PC-9 (cell line): ENCODE results near the gene EMSY. TPM values are rescaled to one million over a fixed set of nuclear protein-coding genes. Genes with fewer than 3 reads are reported as not detected.

Experiments
- BruUV-seq: library from RNA; stranded (reverse); fragments of 400-500 nt; replicated peaks from 2 replicates; lab custom pipeline; 2021; lab: Mats Ljungman, UMichigan
- CTCF ChIA-PET: fragments of 300-600 bp; sonication (Branson Sonifier 250); formaldehyde crosslinking; loops from one replicate; lab custom pipeline; 2022; ENCODE audit warnings: antibody characterized with exemption; lab: Charles Lee
- POLR2A ChIA-PET: fragments of 300-600 bp; sonication (Branson Sonifier 250); formaldehyde crosslinking; loops from one replicate; lab custom pipeline; 2022; ENCODE audit warnings: antibody characterized with exemption; ENCODE audit not compliant: unreplicated experiment; lab: Charles Lee
- DNase-seq, 2 experiments: peaks; one replicate each; pipeline versions ENCODE4 v3.0.0 to v3.0.0-alpha.2; 2015 to 2022; ENCODE audit warnings: mixed read lengths in 1 of 2
- H2AFZ ChIP-seq: fragments of 200-600 bp; sonication (generic); 2 replicates; pipeline ENCODE4 v1.8.1; 2017; ENCODE audit warnings: antibody characterized with exemption
- H3F3A ChIP-seq: fragments of 200-600 bp; sonication (generic); 2 replicates; pipeline ENCODE4 v1.8.1; 2017; ENCODE audit warnings: antibody characterized with exemption, mild to moderate bottlenecking, low read depth; ENCODE audit not compliant: insufficient read depth
- H3K27ac ChIP-seq: fragments of 200-600 bp; sonication (generic); 2 replicates; pipeline ENCODE4 v1.6.1; 2016; ENCODE audit warnings: mixed run types
- H3K27me3 ChIP-seq: fragments of 200-600 bp; sonication (generic); 2 replicates; pipeline ENCODE4 v1.6.1; 2016; ENCODE audit warnings: low read depth, mixed run types; ENCODE audit not compliant: insufficient read depth
- H3K36me3 ChIP-seq: fragments of 200-600 bp; sonication (generic); 2 replicates; pipeline ENCODE4 v1.6.1; 2016; ENCODE audit warnings: low read depth, mixed run types
- H3K4me1 ChIP-seq: fragments of 200-600 bp; sonication (generic); replicated peaks from 2 replicates; pipeline ENCODE4 v1.6.1; 2016; ENCODE audit warnings: mixed run types; ENCODE audit not compliant: insufficient read depth
- H3K4me2 ChIP-seq: fragments of 200-600 bp; sonication (generic); 2 replicates; pipeline ENCODE4 v1.6.1; 2017; ENCODE audit warnings: mixed run types
- H3K4me3 ChIP-seq: fragments of 200-600 bp; sonication (generic); 2 replicates; pipeline ENCODE4 v1.6.1; 2016; ENCODE audit warnings: mixed run types
- H3K79me2 ChIP-seq: fragments of 200-600 bp; sonication (generic); 2 replicates; pipeline ENCODE4 v1.6.1; 2017; ENCODE audit warnings: low read depth, mixed run types
- H3K9me2 ChIP-seq: fragments of 200-600 bp; sonication (generic); 2 replicates; pipeline ENCODE4 v1.8.1; 2017; ENCODE audit warnings: mild to moderate bottlenecking; ENCODE audit not compliant: insufficient read depth
- H3K9me3 ChIP-seq: fragments of 200-600 bp; sonication (generic); 2 replicates; pipeline ENCODE4 v1.8.1; 2016; ENCODE audit warnings: low read depth; ENCODE audit not compliant: insufficient read depth
- H4K20me1 ChIP-seq: fragments of 200-600 bp; sonication (generic); 2 replicates; pipeline ENCODE4 v1.8.1; 2017; ENCODE audit not compliant: insufficient read depth
- EZH2 ChIP-seq: fragments of 200-600 bp; sonication (generic); IDR thresholded peaks from 2 replicates; pipeline ENCODE4 v1.8.0; 2017; ENCODE audit warnings: antibody characterized with exemption, low read depth
- intact Hi-C: fragments of 100-400 bp; cut with micrococcal nuclease; formaldehyde crosslinking; loops from one replicate; pipeline ENCODE4 v1.10.0; 2022; ENCODE audit not compliant: unreplicated experiment
- total RNA-seq: library from RNA; stranded (reverse); gene quantifications from 2 replicates; pipeline ENCODE4 v1.2.3, GENCODE V29; 2021
- TF ChIP-seq, protein P1 (sequence below): fragments of 200-600 bp; sonication (generic); conservative IDR thresholded peaks from 2 replicates; pipeline ENCODE4 v1.6.1; 2017; ENCODE audit warnings: mixed run types, antibody characterized with exemption, mild to moderate bottlenecking, moderate library complexity

EMSY gene
- total RNA-seq, 1 experiment from 2014 or later: 37.4 TPM

DNA sequence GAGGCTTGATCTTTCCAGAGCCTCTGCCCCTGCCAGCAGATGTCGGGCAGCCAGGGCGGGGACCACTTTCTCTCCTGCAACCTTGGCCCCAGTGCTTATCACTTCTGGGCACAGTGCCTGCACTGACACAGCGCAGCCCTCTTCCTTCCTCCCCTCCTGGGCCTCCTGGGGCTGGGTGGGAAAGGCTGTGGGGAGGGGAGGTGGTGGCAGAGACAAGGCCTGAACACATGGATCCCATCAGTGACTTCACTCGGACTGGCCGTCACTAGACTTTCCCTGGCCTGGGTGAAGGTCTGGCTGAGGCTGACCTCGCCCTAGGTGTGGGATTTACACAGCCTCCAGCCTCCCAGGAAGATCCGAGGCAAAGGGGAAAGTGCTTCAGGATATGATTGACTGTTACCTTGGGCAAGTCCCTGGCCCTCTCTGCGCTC lies 157.6 kb downstream of the EMSY start:
- H3K9me3 ChIP-seq: no peaks in the 10 kb centered on the region
- no peak overlapping the region for H2AFZ ChIP-seq
- no peaks in the 10 kb centered on the region for H4K20me1 ChIP-seq
- no peak overlapping the region for H3K27ac ChIP-seq
- H3F3A ChIP-seq: no peaks in the 10 kb centered on the region
- H3K36me3 ChIP-seq: no peaks in the 10 kb centered on the region
- DNase-seq: no peak
- H3K79me2 ChIP-seq: no peaks in the 10 kb centered on the region
- H3K4me1 ChIP-seq: no peaks in the 10 kb centered on the region
- no TSS peak for BruUV-seq
- ChIA-PET POLR2A (no interaction called here), CTCF (no interaction called here)
- TF ChIP-seq EZH2: no peak
- TF ChIP-seq, protein P1, sequence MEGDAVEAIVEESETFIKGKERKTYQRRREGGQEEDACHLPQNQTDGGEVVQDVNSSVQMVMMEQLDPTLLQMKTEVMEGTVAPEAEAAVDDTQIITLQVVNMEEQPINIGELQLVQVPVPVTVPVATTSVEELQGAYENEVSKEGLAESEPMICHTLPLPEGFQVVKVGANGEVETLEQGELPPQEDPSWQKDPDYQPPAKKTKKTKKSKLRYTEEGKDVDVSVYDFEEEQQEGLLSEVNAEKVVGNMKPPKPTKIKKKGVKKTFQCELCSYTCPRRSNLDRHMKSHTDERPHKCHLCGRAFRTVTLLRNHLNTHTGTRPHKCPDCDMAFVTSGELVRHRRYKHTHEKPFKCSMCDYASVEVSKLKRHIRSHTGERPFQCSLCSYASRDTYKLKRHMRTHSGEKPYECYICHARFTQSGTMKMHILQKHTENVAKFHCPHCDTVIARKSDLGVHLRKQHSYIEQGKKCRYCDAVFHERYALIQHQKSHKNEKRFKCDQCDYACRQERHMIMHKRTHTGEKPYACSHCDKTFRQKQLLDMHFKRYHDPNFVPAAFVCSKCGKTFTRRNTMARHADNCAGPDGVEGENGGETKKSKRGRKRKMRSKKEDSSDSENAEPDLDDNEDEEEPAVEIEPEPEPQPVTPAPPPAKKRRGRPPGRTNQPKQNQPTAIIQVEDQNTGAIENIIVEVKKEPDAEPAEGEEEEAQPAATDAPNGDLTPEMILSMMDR: no peak
- H3K27me3 ChIP-seq: no peaks in the 10 kb centered on the region
- no peaks in the 10 kb centered on the region for H3K9me2 ChIP-seq
- intact Hi-C loops: no loop called here
- no peak overlapping the region for H3K4me3 ChIP-seq
- no peak overlapping the region for H3K4me2 ChIP-seq

Other genes with a start within 250 kb of the EMSY start
- gene WNT11, start 238.5 kb upstream of the EMSY start, total RNA-seq: 3.2 TPM in 1 of 2 replicates, not detected in the other
- gene THAP12, start 63.9 kb upstream of the EMSY start, total RNA-seq: 47.0 and 52.3 TPM in 2 replicates
- 11.1 and 12.5 TPM in 2 replicates for gene GVQW3, start 63.7 kb upstream of the EMSY start, total RNA-seq
- 0.53 TPM in 1 of 2 replicates, not detected in the other for gene LRRC32, start 225.7 kb downstream of the EMSY start, total RNA-seq